ENCODE results near the gene UBE2C.
"Not testable (repeated sequence)": the region's sequence is repeated elsewhere in the genome, so short reads cannot be mapped to it uniquely, and the experiment has no call there.

The UBE2C gene

DNA sequence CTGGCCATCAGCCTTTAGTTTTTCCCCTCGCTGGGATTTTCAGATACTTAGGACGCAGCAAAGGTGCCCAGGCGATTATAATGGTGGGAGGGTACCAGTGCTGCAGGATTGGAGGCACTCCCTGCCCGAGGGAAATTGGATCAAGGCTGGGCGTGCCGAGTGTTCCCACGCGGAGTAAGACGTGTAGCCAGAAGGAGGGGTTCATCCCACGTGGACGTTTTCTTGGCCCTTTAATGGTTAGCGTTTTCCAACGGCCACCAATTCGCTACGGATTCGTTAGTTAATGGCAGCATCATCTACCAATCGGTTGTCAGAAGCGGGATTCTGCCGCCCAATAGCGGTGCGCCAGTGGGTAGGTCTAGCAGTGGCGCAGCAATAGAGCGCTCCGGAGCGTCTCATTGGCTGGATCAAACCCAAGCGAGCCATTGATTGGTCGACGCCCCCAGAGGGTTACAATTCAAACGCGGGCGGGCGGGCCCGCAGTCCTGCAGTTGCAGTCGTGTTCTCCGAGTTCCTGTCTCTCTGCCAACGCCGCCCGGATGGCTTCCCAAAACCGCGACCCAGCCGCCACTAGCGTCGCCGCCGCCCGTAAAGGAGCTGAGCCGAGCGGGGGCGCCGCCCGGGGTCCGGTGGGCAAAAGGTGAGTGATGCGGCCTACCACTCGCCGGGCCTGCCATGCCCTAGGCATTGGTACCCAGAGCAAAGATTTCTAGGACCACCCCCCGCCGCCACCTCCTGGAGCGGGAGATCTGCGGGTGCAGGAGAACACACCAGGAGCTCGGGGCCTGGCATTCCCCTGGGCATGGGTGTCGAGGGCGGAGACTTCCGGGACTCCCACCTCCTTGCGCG lies at the start of gene UBE2C:
UBE2C (plus strand) TSS at position 488 of the 849 bp plus-strand sequence; CDS start at position 540, 52 bp downstream.
- peak; percentile 90 for DNase-seq

DNA sequence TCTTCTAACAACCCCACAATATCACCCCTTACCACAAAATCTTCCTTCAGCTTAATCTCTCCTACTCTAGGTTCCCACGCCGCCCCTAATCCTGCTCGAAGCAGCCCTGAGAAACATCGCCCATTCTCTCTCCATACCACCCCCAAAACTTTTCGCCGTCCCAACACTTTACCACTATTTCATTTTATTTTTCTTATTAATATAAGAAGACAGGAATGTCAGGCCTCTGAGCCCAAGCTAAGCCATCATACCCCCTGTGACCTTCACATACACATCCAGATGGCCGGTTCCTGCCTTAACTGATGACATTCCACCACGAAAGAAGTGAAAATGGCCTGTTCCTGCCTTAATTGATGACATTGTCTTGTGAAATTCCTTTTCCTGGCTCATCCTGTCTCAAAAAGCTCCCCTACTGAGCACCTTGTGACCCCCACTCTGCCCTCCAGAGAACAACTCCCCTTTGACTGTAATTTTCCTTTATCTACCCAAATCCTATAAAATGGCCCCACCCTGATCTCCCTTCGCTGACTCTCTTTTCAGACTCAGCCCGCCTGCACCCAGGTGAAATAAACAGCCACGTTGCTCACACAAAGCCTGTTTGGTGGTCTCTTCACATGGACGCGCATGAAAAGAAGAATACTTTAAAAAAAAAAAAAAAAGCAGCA lies 47.7 kb upstream of the UBE2C start:
- DNase-seq = not testable (repeated sequence)

DNA sequence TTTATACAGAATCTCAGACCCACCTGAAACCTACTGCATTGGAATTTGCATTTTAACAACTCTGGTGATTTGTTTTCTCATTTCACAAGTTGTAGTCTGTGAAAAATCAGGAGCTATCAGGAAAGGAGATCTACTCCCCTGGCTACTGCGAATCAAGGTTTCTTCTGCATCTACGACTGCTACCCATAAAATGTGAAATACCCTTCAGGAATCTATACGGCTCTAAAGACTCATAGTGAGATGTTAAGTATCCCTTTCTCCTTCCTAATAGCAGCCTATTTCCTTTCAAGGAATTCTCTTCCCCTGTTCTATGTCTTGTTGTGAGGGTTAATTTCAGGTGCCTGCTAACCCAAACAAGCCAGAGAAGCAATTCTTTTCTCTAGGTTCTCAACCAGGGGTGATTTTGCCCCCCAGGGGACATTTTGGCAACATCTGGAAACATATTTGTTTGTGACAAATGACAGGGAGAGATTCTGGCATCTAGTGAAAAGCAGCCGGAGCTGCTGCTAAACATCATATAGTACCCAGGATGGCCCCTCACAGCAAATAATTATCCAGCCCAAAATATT lies 47.1 kb upstream of the UBE2C start:
- no peak for DNase-seq

DNA sequence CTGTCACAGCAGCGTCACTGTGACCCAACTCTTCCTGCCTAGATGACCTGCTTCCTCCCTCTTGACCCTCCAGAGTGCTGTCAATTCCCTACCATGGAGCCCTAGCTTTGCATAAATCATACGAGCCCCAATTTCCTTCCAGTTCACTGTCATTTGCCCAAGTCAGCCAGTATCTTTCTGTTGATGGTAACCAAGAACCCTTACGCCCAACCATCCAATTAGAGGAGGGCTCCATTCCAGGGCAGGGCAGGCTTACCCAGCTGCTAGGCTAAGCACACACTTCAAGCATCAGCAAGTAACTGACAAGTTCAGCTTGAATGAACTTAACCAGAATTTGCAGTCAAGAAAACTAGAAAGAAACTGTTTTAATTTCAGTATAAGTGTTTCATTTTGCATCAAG lies 46.5 kb upstream of the UBE2C start:
- DNase-seq = no peak

DNA sequence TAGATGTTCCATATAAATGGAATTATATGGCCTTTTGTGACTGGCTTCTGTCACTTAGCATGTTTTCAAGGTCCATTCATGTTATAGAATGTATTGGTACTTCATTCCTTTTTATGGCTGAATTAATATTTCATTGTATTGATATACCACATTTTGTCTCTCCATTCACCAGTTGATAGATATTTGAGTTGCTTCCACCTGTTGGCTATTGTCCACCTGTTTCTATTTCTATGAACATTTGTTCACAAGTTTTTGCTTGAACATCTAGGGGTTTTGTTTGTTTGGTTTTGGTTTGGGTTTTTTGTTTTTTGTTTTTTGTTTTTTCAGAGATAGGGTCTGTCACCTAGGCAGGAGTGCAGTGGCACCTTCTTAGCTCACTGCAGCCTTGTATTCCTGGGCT lies 44.0 kb upstream of the UBE2C start:
- no peak for DNase-seq

DNA sequence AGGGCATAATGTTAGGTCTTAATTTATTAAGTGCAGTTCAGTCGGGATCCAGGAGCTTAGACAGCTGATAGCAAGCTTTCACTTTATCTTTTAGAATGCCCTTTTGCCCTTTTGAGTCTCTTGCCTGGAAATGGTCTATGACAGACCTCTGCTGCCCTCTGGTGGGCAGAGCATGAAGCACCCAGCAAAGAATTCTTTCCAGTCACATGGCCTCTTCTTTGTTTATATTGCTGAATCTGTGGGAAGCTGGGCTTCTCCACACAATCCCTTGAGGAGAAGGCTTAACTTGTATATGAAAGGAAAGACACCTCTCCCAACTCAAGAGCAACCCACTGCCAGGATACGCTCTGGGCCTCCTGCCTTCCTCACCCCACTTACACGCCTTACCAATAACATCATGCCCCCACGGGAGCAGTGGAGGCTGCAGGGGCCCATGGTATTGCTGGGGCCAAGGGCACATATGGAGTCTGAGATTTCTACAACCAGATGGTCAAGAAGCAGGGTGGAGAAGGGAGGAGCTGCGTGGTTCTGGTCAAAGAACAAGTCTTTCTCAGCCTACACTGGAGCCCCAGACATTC lies 41.2 kb upstream of the UBE2C start:
- DNase-seq = peak; percentile 61

GRCh38 chr20:45772693-45773092 lies 39.8 kb upstream of the UBE2C start:
- DNase-seq = no peak

DNA sequence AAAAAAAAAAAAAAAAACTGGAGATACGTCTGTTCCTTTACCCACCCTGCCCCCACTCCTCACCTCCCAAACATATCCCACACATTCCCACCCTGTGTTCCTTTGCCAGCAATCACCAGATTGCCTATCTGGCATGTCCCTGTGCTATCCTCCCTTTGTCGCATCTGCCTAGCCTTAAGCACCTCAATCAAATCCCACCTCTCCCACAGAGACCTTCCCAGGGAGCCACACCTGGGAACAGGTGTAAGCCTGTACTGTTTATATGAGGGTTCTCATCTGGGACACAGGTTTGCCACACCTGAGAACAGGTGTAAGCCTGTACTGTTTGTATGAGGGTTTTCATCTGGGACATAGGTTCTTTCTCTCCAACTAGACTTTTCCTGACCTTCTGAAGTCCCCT lies 37.5 kb upstream of the UBE2C start:
- no peak for DNase-seq

- no peak for DNase-seq
Measured at GRCh38 chr20:45775411-45775810, 37.0 kb upstream of the UBE2C start.

DNA sequence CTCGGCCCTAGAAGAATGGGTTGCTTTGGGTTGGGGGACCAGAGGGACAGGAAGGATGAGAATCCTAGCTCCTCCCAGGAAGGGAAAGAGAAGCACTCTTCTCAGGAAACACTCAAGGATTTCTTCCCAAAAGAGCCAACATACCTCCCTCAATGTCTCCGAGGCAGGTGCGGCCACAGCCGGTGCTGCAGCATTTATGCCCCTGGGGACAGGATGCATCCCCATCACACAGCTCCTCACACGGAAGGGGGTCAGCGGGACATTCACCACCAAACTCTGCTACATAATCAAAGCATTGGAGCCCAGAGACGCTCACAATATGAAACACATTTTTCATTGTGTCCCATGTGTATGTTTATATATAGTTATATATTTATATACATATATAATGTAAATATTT lies 35.5 kb upstream of the UBE2C start:
- no peak for DNase-seq

GRCh38 chr20:45779011-45779915 lies 33.2 kb upstream of the UBE2C start:
- no peak for DNase-seq

DNA sequence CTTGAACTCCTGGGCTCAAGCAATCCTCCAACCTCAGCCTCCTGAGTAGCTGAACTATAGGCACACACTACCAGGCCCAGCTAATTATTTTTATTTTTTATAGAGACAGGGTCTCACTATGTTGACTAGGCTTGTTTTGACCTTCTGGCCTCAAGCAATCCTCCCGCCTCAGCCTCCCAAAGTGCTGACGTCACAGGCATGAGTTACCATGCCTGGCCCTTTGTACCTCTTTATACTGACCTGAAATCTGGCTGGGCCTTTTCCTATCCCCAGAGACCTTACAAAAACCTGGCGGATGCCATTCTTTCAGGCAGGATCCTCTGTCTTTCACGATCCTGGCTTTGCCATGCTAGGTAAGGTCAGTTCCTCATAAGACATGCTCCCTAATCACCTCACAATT lies 32.3 kb upstream of the UBE2C start:
- DNase-seq = no peak

DNA sequence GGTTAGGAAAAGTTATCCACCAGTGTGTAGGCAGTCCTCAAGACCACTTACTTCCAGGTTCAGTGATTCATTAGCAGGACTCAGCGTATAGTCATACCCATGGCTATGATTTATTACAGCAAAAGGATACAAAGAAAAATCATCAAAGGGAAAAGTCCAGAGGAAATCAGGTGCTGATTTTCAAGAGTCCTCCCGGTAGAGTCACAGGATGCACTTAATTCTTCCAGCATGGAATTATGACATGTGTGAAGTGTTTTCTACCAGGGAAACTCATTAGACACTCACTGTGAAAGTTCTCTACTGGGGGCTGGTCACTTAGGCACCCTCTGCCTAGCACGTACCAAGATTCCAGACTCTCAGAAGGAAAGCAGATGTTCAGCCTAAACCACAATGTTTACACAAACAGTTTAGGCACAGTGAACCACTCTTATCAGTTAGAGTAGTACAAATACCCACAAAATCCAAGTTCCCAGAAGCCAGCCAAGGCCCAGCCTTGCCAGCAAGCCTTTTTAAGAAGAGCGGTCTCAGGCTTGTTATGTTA lies 31.0 kb upstream of the UBE2C start:
- DNase-seq = no peak

- DNase-seq = no peak
Measured at GRCh38 chr20:45782890-45783289, 29.6 kb upstream of the UBE2C start.

GRCh38 chr20:45783656-45784294 lies 28.7 kb upstream of the UBE2C start:
- no peak for DNase-seq

DNA sequence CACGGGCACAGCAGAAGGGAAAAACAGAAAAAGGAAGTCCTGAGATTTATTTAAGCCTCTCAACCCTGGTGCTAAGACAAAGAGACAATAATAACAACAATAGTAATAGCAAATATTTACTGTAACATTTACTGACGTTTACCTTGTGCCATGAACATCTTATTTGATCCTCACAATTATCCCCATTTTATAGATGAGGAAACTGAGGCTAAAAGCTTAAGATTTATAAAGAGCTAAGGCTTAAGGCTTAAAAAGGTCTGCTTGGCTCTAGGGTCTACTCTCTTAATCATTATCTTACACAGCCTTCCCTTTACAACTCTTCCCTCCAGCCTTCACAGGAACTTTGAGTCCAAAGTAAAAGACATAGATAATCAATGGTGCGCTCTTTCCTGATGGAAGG lies 24.1 kb upstream of the UBE2C start:
- no peak for DNase-seq

DNA sequence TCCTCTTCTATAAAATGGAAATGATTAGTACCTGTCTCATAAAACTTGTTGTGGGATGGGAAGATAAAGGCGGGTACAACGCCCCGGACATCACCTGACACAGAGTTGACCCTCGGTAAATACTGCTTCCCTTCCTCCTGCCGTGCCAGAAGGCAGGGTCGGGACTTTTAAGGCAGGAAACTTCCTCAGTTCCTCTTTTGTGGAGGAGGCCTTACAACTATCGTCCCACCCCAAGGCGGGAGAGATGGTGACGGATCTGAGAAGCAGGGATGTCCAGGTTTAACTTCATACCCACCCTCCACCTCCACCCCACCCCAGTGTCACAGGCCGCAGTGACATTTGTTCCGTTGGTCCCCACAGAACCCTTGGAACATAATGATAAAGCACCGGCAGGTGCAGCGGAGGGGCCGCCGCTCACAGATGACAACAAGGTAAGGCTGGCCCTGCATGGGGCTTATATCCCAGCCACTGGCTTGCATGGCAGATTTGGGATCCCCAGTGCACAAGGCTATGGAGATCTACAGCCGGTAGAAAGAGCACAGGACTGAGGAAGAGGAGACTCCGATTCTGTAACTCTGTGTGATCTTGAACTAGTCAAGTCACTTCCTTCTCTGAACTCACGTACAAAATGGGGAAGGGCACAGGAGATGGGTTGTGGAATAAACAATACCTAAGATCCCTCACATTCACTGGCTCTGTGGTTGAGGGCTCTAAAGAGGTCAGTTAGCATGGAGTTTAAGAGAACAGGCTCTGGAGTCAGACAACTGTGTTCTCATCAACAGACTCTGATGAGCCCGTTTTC lies 19.9 kb upstream of the UBE2C start:
- no peak for DNase-seq

GRCh38 chr20:45796337-45797065 lies 15.9 kb upstream of the UBE2C start:
- DNase-seq = no peak

- not testable (repeated sequence) for DNase-seq
Measured at GRCh38 chr20:45797510-45797909, 14.9 kb upstream of the UBE2C start.

DNA sequence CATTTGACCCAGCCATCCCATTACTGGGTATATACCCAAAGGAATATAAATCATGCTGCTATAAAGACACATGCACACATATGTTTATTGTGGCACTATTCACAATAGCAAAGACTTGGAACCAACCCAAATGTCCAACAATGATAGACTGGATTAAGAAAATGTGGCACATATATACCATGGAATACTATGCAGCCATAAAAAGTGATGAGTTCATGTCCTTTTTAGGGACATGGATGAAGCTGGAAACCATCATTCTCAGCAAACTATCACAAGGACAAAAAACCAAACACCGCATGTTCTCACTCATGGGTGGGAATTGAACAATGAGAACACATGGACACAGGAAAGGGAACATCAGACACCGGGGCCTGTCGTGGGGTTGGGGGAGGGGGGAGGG lies 14.5 kb upstream of the UBE2C start:
- DNase-seq = not testable (repeated sequence)

Measured in activated effector memory CD4-positive, alpha-beta T cell treated with Interleukin-2 at 50 U/mL for 16 hours (primary cell).